ENCODE measurements around the gene ERN2. TPM values are rescaled to one million over a fixed set of nuclear protein-coding genes. Genes with fewer than 3 reads are reported as not detected.
"Not testable (repeated sequence)": the region's sequence is repeated elsewhere in the genome, so short reads cannot be mapped to it uniquely, and the experiment has no call there.

The ERN2 gene
- total RNA-seq, 1 experiment from 2014 or later: 0.47 TPM

GRCh38 chr16:23724096-23724784 lies 11.2 kb upstream of the ERN2 start:
- H3K27me3 ChIP-seq (ENCODE audit: insufficient read depth, low read length): no peaks in the 10 kb centered on the region
- no TSS peak for BruUV-seq (replicated peaks)
- ChIA-PET POLR2A (no interaction called here), RAD21 (ENCODE audit: low non-redundant PET in 1 of 2, low total read pairs in 2 of 2, uncharacterized antibody in 2 of 2, unreplicated experiment in 2 of 2) (no interaction called here), CTCF (interaction anchor here (1.2 kb wide), 1 partner anchor 318 kb away, joined by 3 read pairs; no protein-coding TSS in a partner anchor)
- no peak overlapping the region for H2AFZ ChIP-seq (ENCODE audit: low read depth, low read length, poor library complexity, severe bottlenecking)
- ATAC-seq (no peak), DNase-seq (ENCODE audit: low read depth, low spot score) (no peak)
- H3K36me3 ChIP-seq (ENCODE audit: control insufficient read depth in 1 of 2, insufficient read depth in 2 of 2, low read length in 2 of 2): no peaks in the 10 kb centered on the region
- H3K9me3 ChIP-seq (ENCODE audit: control insufficient read depth in 1 of 2, insufficient read depth in 1 of 2, low read depth in 1 of 2, low read length in 2 of 2): no peaks in the 10 kb centered on the region
- no peak overlapping the region for H3K9ac ChIP-seq (ENCODE audit: low read length)
- no peaks in the 10 kb centered on the region for H3K79me2 ChIP-seq (ENCODE audit: insufficient read depth, low read length)
- TF ChIP-seq ELF1 (IDR thresholded peaks at IDR 0.05; ENCODE audit: borderline replicate concordance, low read depth) (no peak), SIN3A (IDR thresholded peaks at IDR 0.05; ENCODE audit: low read depth) (no peak), MAX (IDR thresholded peaks at IDR 0.05) (no peak), EGR1 (IDR thresholded peaks at IDR 0.05; ENCODE audit: low read depth) (no peak), YY1 (IDR thresholded peaks at IDR 0.05; ENCODE audit: extremely low read depth, insufficient replicate concordance, low read depth, low read length) (no peak), POLR2A (IDR thresholded peaks at IDR 0.05; ENCODE audit: borderline replicate concordance, extremely low read depth, insufficient read depth, insufficient read length) (no peak)
- intact Hi-C loops (cut with micrococcal nuclease): no loop called here
- no peak overlapping the region for H3K27ac ChIP-seq (ENCODE audit: low read depth, low read length)
- H3K4me1 ChIP-seq (ENCODE audit: control insufficient read depth in 1 of 2, insufficient read depth in 2 of 2, low read length in 2 of 2): peaks cover 4 to 14% of the 10 kb centered on the region in 2 experiments; a peak in 3 of 4 replicates
- no peaks in the 10 kb centered on the region for H3K9me2 ChIP-seq (ENCODE audit: insufficient read depth)
- no peak overlapping the region for H3K4me3 ChIP-seq (replicated peaks in 1 of 2; ENCODE audit: low read depth in 1 of 2, low read length in 2 of 2)
- no peaks in the 10 kb centered on the region for H4K20me1 ChIP-seq (ENCODE audit: insufficient read depth)
- no peak overlapping the region for H3K4me2 ChIP-seq (ENCODE audit: low read length)

- H4K20me1 ChIP-seq (ENCODE audit: insufficient read depth); H3K79me2 ChIP-seq (ENCODE audit: insufficient read depth, low read length); ATAC-seq; H3K27me3 ChIP-seq (ENCODE audit: insufficient read depth, low read length); H3K4me1 ChIP-seq (ENCODE audit: control insufficient read depth in 1 of 2, insufficient read depth in 2 of 2, low read length in 2 of 2); RAD21 ChIA-PET (ENCODE audit: low non-redundant PET in 1 of 2, low total read pairs in 2 of 2, uncharacterized antibody in 2 of 2, unreplicated experiment in 2 of 2); H3K9ac ChIP-seq (ENCODE audit: low read length); H3K9me3 ChIP-seq (ENCODE audit: control insufficient read depth in 1 of 2, insufficient read depth in 1 of 2, low read depth in 1 of 2, low read length in 2 of 2); H3K36me3 ChIP-seq (ENCODE audit: control insufficient read depth in 1 of 2, insufficient read depth in 2 of 2, low read length in 2 of 2); H3K4me2 ChIP-seq (ENCODE audit: low read length); H2AFZ ChIP-seq (ENCODE audit: low read depth, low read length, poor library complexity, severe bottlenecking); DNase-seq (ENCODE audit: low read depth, low spot score); H3K4me3 ChIP-seq (replicated peaks in 1 of 2; ENCODE audit: low read depth in 1 of 2, low read length in 2 of 2); H3K27ac ChIP-seq (ENCODE audit: low read depth, low read length); POLR2A ChIA-PET; BruUV-seq (replicated peaks); intact Hi-C loops (cut with micrococcal nuclease); H3K9me2 ChIP-seq (ENCODE audit: insufficient read depth); CTCF ChIA-PET: not testable (repeated sequence)
Observed at GRCh38 chr16:23722613-23723240, 9.7 kb upstream of the ERN2 start.
